Testis (tissue), 2 donors: ENCODE results near the gene LACRT.

Source experiments
- POLR2A ChIP-seq: fragments of 450-650 bp; IDR thresholded peaks from one replicate; pipeline ENCODE4 v1.6.1; 2017; ENCODE audit warnings: antibody characterized with exemption, mild to moderate bottlenecking, moderate library complexity
- TF ChIP-seq, protein P1 (sequence below), 3 experiments: fragments of 450-650 bp in 2 of 3; fragments of 200-600 bp in 1 of 3; sonication (generic) in 1 of 3; IDR thresholded peaks; one replicate each; pipeline ENCODE4 v1.5.1; 2016 to 2019; ENCODE audit warnings: antibody characterized with exemption in 3 of 3, mild to moderate bottlenecking in 2 of 3, moderate library complexity in 1 of 3

- TF ChIP-seq, protein P1, sequence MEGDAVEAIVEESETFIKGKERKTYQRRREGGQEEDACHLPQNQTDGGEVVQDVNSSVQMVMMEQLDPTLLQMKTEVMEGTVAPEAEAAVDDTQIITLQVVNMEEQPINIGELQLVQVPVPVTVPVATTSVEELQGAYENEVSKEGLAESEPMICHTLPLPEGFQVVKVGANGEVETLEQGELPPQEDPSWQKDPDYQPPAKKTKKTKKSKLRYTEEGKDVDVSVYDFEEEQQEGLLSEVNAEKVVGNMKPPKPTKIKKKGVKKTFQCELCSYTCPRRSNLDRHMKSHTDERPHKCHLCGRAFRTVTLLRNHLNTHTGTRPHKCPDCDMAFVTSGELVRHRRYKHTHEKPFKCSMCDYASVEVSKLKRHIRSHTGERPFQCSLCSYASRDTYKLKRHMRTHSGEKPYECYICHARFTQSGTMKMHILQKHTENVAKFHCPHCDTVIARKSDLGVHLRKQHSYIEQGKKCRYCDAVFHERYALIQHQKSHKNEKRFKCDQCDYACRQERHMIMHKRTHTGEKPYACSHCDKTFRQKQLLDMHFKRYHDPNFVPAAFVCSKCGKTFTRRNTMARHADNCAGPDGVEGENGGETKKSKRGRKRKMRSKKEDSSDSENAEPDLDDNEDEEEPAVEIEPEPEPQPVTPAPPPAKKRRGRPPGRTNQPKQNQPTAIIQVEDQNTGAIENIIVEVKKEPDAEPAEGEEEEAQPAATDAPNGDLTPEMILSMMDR (IDR thresholded peaks at IDR 0.05): no peak
- TF ChIP-seq POLR2A: no peak
Observed at GRCh38 chr12:54606556-54606955, 28.1 kb downstream of the LACRT start.
